Thoracic aorta (tissue), 2 donors: ENCODE measurements around the gene CACNA1H. TPM values are rescaled to one million over a fixed set of nuclear protein-coding genes. Genes with fewer than 3 reads are reported as not detected.
A peak's percentile ranks its signal among the peaks of the same experiment; 100 is the strongest.

ENCODE experiments used
- ATAC-seq: fragments of 150-250 bp; one replicate; pipeline ENCODE4 v1.8.0; 2017; ENCODE audit warnings: low read depth; ENCODE audit not compliant: insufficient number of reproducible peaks, low FRiP score
- DNase-seq: peaks from one replicate; pipeline ENCODE4 v3.0.0-alpha.2; 2020; ENCODE audit warnings: low spot score
- H3K27ac ChIP-seq, 2 donors: fragments of 200-600 bp; sonication (generic); 1 replicate in 1 of 2; 2 replicates in 1 of 2; pipeline ENCODE4 v1.5.1; 2016; ENCODE audit warnings: mild to moderate bottlenecking in 2 of 2, moderate library complexity in 2 of 2
- H3K27me3 ChIP-seq: fragments of 200-600 bp; sonication (generic); replicated peaks from 2 replicates; pipeline ENCODE4 v1.6.0; 2016; ENCODE audit warnings: mild to moderate bottlenecking; ENCODE audit not compliant: insufficient read depth
- H3K36me3 ChIP-seq: fragments of 200-600 bp; sonication (generic); one replicate; pipeline ENCODE4 v1.5.1; 2016
- H3K4me1 ChIP-seq, 2 donors: fragments of 200-600 bp; sonication (generic); 1 replicate in 1 of 2; 2 replicates in 1 of 2; pipeline versions ENCODE4 v1.5.1 to v1.6.0; 2016; ENCODE audit warnings: low read depth in 2 of 2, mild to moderate bottlenecking in 1 of 2; ENCODE audit not compliant: control insufficient read depth in 1 of 2
- H3K4me3 ChIP-seq: fragments of 200-600 bp; sonication (generic); 2 replicates; pipeline ENCODE4 v1.5.1; 2016; ENCODE audit warnings: mild to moderate bottlenecking
- H3K9me3 ChIP-seq: fragments of 200-600 bp; sonication (generic); 2 replicates; pipeline ENCODE4 v1.5.1; 2016
- CTCF ChIP-seq: fragments of 200-600 bp; sonication (generic); IDR thresholded peaks from one replicate; pipeline ENCODE4 v1.5.1; 2019; ENCODE audit warnings: antibody characterized with exemption
- total RNA-seq, 2 donors: library from RNA; depleted of rRNA; stranded (reverse); fragments of >200 nt; gene quantifications; one replicate each; pipeline versions ENCODE4 v1.1.0 to v1.2.3, GENCODE V29; 2016

The CACNA1H gene
- total RNA-seq, 2 donors from 2014 or later, result 14.7 to 33.0 TPM

DNA sequence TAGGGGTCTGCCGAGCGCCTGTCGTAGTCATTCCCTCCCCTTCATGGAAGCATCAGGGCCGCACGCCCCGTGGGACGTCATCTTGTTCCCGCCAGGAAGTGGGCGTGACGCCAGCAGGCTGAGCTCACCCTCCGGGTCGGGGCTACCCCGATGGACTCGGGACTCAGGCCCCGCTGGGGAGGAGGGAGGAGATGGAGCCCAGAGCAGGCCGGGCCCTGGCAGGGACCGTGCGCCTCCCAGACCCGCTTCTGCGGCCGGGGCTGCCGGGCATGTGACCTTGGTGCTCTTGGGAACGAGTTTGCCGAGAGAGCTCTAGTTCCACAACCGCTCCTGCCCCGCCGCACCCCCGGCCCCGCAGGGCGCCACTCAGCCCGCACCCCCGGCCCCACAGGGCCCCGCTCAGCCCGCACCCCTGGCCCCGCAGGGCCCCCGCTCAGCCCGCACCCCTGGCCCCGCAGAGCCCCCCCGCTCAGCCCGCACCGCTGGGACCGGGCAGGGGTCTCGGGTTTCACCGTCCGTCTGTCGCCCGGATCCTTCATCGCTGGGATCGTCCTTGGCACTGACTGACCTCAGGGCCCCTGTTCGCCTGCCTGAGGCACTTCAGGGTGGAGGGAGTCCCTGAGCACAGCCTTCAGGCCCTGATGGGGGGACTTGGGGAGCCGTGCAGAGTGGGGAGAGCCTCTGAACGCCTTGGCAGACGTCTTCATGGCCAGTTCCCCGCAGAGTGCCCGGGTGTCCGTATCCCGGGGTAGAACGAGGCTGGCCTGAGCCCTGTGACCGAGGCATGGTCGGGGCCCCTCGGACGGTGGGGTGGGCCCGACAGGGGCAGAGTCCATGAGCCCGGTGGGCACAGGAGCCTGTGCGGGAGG is 5.8 kb downstream of the CACNA1H start:
- no peak for TF ChIP-seq CTCF
- Histone ChIP-seq H3K36me3 (no peaks in the 10 kb centered on the region), H3K27me3 (no peaks in the 10 kb centered on the region), H3K27ac (no peak overlapping the region), H3K4me1 (peaks cover 11 to 43% of the 10 kb centered on the region in 2 donors), H3K4me3 (no peak overlapping the region), H3K9me3 (no peaks in the 10 kb centered on the region)
- ATAC-seq, result no peak
- no peak for DNase-seq

DNA sequence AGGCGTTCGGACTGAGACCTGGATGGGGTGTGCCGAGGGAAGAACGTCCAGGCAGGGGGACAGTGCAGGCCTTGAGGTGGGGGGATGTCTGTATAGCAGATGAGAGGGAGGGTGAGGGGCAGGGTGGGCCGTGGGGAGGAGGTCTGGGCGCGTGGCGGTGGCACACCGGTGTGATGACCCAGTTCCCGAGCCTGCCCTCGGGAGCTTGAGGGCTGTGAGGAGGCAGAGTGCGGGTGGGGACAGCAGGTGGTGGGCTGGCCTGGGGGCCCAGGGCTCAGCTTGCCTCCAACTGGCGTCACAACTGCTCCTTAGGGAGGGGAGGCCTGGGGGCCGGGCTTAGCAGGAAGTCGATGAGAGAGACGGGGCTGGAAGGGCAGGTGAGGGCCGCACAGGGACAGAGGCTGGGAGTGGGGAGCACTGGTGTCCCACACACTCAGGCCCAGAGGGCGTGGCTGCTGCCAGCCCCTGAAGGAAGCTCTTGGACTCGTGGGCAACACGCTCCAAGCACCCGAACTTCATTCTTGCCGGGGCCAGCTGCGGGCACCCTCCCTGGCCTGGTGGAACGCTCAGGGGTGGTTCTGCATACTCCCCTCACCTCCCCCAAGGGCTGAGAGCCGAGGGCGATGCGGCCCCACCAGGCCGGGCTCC is 6.5 kb downstream of the CACNA1H start:
- Histone ChIP-seq H3K27me3 (no peaks in the 10 kb centered on the region), H3K27ac (no peak overlapping the region), H3K9me3 (no peaks in the 10 kb centered on the region), H3K4me3 (peak overlapping the region; percentile 60), H3K4me1 (peaks cover 11 to 37% of the 10 kb centered on the region in 2 donors), H3K36me3 (no peaks in the 10 kb centered on the region)
- no peak for TF ChIP-seq CTCF
- no peak for DNase-seq
- ATAC-seq, result no peak

DNA sequence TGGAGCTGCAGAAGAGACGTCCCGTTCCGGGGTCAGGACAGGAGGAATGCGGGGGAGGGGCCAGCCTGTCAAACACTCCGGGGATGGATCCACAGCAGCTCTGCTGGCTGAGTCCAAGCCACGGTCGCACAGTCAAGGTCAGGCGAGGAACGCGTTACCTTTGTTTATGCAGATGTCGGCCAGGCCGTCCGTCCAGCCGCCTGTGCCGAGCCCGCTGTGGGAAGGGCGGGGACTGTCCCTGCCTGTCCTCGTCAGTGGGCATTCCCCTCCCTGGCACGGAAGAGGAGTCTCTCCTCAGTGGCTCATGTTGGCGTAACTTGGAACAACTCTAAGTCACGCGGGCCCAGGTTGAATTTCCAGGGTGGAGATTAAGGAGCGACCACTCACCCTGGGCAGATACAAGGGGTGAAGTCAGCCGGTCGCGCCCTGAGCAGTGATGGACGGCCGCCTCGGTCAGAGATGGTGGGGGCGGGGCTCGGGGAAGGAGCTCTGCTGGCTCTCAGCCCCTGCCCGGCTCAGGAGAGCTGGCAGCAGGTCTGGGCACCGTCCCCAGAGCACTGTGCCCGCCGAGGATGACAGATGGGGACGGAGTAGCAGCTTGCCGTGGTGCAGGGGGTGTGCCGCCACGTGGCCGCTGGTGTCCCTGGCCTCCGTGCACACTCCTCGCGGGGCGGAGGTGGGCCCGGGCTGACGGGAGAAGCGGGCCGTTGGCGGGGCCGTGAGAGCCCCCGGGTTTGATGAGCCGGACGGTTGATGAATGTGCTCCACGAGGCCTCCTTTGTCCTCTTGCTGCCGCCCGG is 7.3 kb downstream of the CACNA1H start:
- no peak overlapping the region for H3K27ac ChIP-seq
- H3K4me3 ChIP-seq, result peak overlapping the region; percentile 60
- no peaks in the 10 kb centered on the region for H3K9me3 ChIP-seq
- no peaks in the 10 kb centered on the region for H3K36me3 ChIP-seq
- H3K4me1 ChIP-seq, result peaks cover 11 to 36% of the 10 kb centered on the region in 2 donors
- ATAC-seq, result peak; percentile 17
- no peaks in the 10 kb centered on the region for H3K27me3 ChIP-seq
- no peak for DNase-seq
- TF ChIP-seq CTCF, result no peak

GRCh38 chr16:1160773-1161348 is 8.0 kb downstream of the CACNA1H start:
- Histone ChIP-seq H3K4me1 (peaks cover 11 to 36% of the 10 kb centered on the region in 2 donors), H3K27ac (peak overlapping the region in 1 of 2 donors; percentile 23), H3K4me3 (peak overlapping the region; percentile 60)

More at GRCh38 chr16:1160773-1161348, 8.0 kb downstream of the CACNA1H start:
- Histone ChIP-seq H3K36me3 (no peaks in the 10 kb centered on the region), H3K27me3 (no peaks in the 10 kb centered on the region), H3K9me3 (no peaks in the 10 kb centered on the region)
- TF ChIP-seq CTCF, result no peak
- no peak for ATAC-seq
- no peak for DNase-seq
